Ishikawa (cell line): ENCODE results near the gene MYF6.

Experiments used
- CEBPB ChIP-seq: IDR thresholded peaks from 2 replicates; pipeline ENCODE4 v1.6.1; 2012
- CREB1 ChIP-seq: IDR thresholded peaks from 2 replicates; pipeline ENCODE4 v1.6.1; 2012; ENCODE audit warnings: low read depth
- EGR1 ChIP-seq: IDR thresholded peaks from 2 replicates; pipeline ENCODE4 v1.6.1; 2012
- EP300 ChIP-seq: IDR thresholded peaks from 2 replicates; pipeline ENCODE4 v1.6.1; 2012; ENCODE audit warnings: borderline replicate concordance
- FOXM1 ChIP-seq: IDR thresholded peaks from 2 replicates; pipeline ENCODE4 v1.6.1; 2012; ENCODE audit warnings: low read depth, borderline replicate concordance
- MAX ChIP-seq: IDR thresholded peaks from 2 replicates; pipeline ENCODE4 v1.6.1; 2012
- NFIC ChIP-seq: IDR thresholded peaks from 2 replicates; pipeline ENCODE4 v1.6.1; 2012
- RAD21 ChIP-seq: IDR thresholded peaks from 2 replicates; pipeline ENCODE4 v1.6.1; 2012; ENCODE audit warnings: low read depth
- REST ChIP-seq: IDR thresholded peaks from 2 replicates; pipeline ENCODE4 v1.6.1; 2012; ENCODE audit warnings: low read depth, mild to moderate bottlenecking
- TAF1 ChIP-seq: IDR thresholded peaks from 2 replicates; pipeline ENCODE4 v1.6.1; 2012; ENCODE audit warnings: low read depth, mild to moderate bottlenecking
- TCF12 ChIP-seq: IDR thresholded peaks from 2 replicates; pipeline ENCODE4 v1.6.1; 2012; ENCODE audit warnings: low read depth
- TEAD4 ChIP-seq: IDR thresholded peaks from 2 replicates; pipeline ENCODE4 v1.6.1; 2012
- USF1 ChIP-seq: IDR thresholded peaks from 2 replicates; pipeline ENCODE4 v1.6.1; 2012
- YY1 ChIP-seq: IDR thresholded peaks from 2 replicates; pipeline ENCODE4 v1.6.1; 2012; ENCODE audit warnings: low read depth
- ZBTB7A ChIP-seq: IDR thresholded peaks from 2 replicates; pipeline ENCODE4 v1.6.1; 2012; ENCODE audit warnings: low read depth

Gene MYF6

GRCh38 chr12:80717856-80718255 is 10.4 kb downstream of the MYF6 start:
- TF ChIP-seq RAD21: no peak
- no peak for TF ChIP-seq CEBPB
- TF ChIP-seq TEAD4: no peak
- no peak for TF ChIP-seq EP300
- TF ChIP-seq TAF1: no peak
- no peak for TF ChIP-seq FOXM1
- TF ChIP-seq CREB1: no peak
- no peak for TF ChIP-seq YY1
- no peak for TF ChIP-seq USF1
- no peak for TF ChIP-seq EGR1
- TF ChIP-seq REST: no peak
- TF ChIP-seq MAX: no peak
- no peak for TF ChIP-seq ZBTB7A
- TF ChIP-seq NFIC: no peak

GRCh38 chr12:80720516-80720915 is 13.1 kb downstream of the MYF6 start:
- TF ChIP-seq RAD21 (no peak), YY1 (no peak), CEBPB (no peak)

GRCh38 chr12:80721326-80721725 is 13.9 kb downstream of the MYF6 start:
- TF ChIP-seq TAF1 (no peak), CEBPB (no peak), ZBTB7A (no peak), EGR1 (no peak)

DNA sequence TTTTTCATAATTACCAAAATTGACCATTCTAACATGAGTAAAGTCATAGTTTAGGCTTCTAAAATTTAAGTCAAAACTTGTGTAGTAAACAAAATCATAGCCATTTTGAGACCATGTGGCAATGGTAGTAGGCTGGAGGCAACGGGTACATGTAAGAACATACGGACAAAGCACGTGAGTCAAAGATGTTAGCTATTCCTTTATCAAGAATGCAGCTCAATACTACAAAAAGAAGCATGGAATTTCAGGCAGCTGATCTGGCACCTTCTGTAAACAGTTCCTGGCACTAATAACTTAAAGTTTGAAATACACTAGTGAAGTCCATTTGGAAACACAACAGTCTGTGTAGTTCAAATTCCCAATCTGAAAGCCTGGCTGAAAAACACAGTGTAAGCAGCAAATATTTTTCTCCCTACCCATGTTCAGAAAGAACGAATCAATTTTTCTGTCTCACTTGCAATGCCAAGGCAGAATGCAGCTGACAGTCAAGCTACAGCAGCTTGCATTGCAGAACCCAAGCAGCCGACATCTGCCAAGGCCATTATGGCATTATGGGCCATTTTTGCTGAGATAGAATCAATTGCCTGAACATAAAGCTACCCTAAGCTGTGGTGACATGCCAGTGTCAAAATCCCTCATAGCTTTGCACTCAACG is 38.5 kb downstream of the MYF6 start:
- TF ChIP-seq TAF1 (no peak), USF1 (no peak), FOXM1 (no peak), ZBTB7A (no peak), NFIC (no peak), TEAD4 (no peak), EGR1 (no peak), CREB1 (no peak), REST (no peak), EP300 (no peak), RAD21 (no peak), MAX (no peak), TCF12 (no peak)

GRCh38 chr12:80747800-80748199 is 40.4 kb downstream of the MYF6 start:
- TF ChIP-seq YY1 (no peak), USF1 (no peak), CREB1 (no peak), ZBTB7A (no peak), FOXM1 (no peak), CEBPB (no peak), REST (no peak), TCF12 (no peak), RAD21 (no peak), EGR1 (no peak), MAX (no peak), TAF1 (no peak), EP300 (no peak), TEAD4 (no peak), NFIC (no peak)
